Sigmoid colon (tissue), 4 donors: ENCODE results near the gene BORCS5.

Experiments
- POLR2A ChIP-seq, 2 donors: fragments of 450-650 bp; IDR thresholded peaks; one replicate each; pipeline ENCODE4 v1.6.1; 2016; ENCODE audit warnings: antibody characterized with exemption in 2 of 2, mild to moderate bottlenecking in 2 of 2, moderate library complexity in 2 of 2
- POLR2AphosphoS5 ChIP-seq, 4 donors: sonication (generic); formaldehyde crosslinking; IDR thresholded peaks; one replicate each; pipeline ENCODE4 v1.6.1; 2017; ENCODE audit warnings: antibody characterized with exemption in 4 of 4
- TF ChIP-seq, protein P1 (sequence below), 4 experiments: fragments of 450-650 bp in 3 of 4; fragments of 200-600 bp in 1 of 4; IDR thresholded peaks; one replicate each; pipeline ENCODE4 v1.5.1; 2016 to 2019; ENCODE audit warnings: antibody characterized with exemption in 4 of 4, mild to moderate bottlenecking in 3 of 4, moderate library complexity in 2 of 4

DNA sequence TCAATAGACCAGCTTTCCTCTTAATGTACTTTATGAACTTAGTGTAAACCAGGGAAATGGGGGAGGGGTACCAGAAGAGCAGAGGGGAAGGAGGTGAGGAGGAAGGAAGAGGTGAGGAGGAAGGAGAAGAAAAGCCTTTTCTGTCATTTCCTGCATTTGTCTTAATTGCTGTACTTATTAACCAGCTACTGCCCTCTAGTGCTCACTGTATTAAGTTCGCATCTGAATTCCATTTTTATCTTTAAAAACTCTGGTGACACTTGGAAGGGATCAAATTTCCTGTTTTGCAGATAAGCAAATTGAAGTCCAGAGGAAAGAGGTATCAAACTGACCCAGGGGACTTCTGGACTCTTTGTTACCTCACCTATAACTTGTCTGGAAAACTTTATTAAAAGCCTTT lies 29.1 kb upstream of the BORCS5 start:
- no peak for TF ChIP-seq POLR2A (IDR thresholded peaks at IDR 0.05)
- no peak for TF ChIP-seq POLR2AphosphoS5 (IDR thresholded peaks at IDR 0.05)
- TF ChIP-seq, protein P1, sequence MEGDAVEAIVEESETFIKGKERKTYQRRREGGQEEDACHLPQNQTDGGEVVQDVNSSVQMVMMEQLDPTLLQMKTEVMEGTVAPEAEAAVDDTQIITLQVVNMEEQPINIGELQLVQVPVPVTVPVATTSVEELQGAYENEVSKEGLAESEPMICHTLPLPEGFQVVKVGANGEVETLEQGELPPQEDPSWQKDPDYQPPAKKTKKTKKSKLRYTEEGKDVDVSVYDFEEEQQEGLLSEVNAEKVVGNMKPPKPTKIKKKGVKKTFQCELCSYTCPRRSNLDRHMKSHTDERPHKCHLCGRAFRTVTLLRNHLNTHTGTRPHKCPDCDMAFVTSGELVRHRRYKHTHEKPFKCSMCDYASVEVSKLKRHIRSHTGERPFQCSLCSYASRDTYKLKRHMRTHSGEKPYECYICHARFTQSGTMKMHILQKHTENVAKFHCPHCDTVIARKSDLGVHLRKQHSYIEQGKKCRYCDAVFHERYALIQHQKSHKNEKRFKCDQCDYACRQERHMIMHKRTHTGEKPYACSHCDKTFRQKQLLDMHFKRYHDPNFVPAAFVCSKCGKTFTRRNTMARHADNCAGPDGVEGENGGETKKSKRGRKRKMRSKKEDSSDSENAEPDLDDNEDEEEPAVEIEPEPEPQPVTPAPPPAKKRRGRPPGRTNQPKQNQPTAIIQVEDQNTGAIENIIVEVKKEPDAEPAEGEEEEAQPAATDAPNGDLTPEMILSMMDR (IDR thresholded peaks at IDR 0.05) = peak in 3 of 4 experiments; percentile 55 to 70 (median 56)
